ENCODE measurements around the gene HERPUD1.
"Not testable (repeated sequence)": the region's sequence is repeated elsewhere in the genome, so short reads cannot be mapped to it uniquely, and the experiment has no call there.

HERPUD1 gene

DNA sequence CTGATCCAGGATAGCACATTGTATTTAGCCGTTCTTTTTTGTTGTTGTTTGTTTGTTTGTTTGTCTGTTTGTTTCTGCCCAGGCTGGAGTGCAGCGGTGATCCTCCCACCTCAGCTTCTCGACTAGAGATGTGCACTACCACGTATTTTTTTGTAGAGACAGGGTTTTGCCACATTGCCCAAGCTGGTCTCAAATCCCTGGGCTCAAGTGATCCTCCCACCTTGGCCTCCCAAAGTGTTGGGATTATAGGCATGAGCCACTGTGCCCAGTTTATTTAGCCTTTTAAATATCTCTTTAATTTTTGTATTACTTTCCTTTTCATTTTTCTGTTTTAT lies 48.2 kb downstream of the HERPUD1 start:
- Histone ChIP-seq H3K36me3 (ENCODE audit: insufficient read depth, low read length) (peaks cover 3% of the 10 kb centered on the region), H3K9me3 (ENCODE audit: low read length) (no peaks in the 10 kb centered on the region), H3K27ac (ENCODE audit: low read depth, low read length) (no peak overlapping the region), H3K9ac (ENCODE audit: low read length) (no peak overlapping the region), H3K4me1 (ENCODE audit: insufficient read depth, low read length) (peaks cover 3% of the 10 kb centered on the region), H3K27me3 (ENCODE audit: control insufficient read depth in 1 of 2, insufficient read depth in 2 of 2, low read length in 2 of 2) (no peaks in the 10 kb centered on the region), H3K4me3 (ENCODE audit: low read depth in 1 of 2, low read length in 2 of 2) (no peak overlapping the region)

DNA sequence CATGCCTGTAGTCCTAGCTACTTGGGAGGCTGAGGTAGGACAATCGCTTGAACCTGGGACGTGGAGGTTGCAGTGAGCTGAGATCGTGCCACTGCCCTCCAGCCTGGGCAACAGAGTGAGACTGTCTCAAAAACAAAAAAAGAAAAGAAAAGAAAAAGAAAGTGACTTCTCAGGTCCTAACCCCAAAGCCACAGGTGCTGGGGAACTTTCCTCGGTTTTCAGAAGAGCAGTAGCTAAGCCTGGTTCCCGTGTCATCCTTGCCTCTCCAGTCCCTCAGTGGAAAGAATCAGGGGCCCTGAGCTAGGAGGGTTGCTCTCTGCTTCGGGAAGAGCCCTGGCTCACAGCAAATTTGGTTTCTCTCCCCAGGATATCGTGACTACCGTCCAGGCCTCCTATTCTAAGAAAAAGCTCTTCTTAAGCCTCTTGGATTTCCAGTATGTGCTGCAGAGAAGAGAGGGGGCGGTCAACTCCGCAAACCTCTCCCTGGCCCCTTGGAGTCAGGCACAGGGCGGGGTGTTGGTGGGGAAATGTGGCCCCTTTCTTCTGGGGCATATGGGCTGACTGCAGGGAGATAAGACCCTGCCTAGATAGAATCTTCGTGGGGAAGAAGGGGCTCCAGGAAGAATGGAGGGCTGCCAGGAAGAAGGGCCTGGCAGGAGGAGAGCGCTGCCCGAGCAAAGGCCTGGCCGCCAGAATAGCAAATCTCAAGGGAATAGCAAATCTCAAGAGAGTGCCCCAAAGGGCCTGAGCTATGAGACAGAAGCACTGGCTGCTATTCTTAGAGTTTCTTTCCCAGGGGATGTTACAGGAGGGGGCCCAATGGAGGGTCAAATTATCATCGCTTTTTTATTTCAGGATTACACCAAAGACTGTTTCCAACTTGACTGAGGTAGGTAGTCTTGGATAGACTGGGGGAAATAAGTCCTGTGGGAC lies 49.1 kb downstream of the HERPUD1 start:
- no peak overlapping the region for H3K9ac ChIP-seq (ENCODE audit: low read length)
- H3K4me1 ChIP-seq (ENCODE audit: insufficient read depth, low read length), result peaks cover 12% of the 10 kb centered on the region
- no peaks in the 10 kb centered on the region for H3K9me3 ChIP-seq (ENCODE audit: low read length)
- H3K36me3 ChIP-seq (ENCODE audit: insufficient read depth, low read length), result peaks cover 3% of the 10 kb centered on the region
- H3K27me3 ChIP-seq (ENCODE audit: control insufficient read depth in 1 of 2, insufficient read depth in 2 of 2, low read length in 2 of 2), result no peaks in the 10 kb centered on the region
- no peak overlapping the region for H3K27ac ChIP-seq (ENCODE audit: low read depth, low read length)
- no peak overlapping the region for H3K4me3 ChIP-seq (ENCODE audit: low read depth in 1 of 2, low read length in 2 of 2)

DNA sequence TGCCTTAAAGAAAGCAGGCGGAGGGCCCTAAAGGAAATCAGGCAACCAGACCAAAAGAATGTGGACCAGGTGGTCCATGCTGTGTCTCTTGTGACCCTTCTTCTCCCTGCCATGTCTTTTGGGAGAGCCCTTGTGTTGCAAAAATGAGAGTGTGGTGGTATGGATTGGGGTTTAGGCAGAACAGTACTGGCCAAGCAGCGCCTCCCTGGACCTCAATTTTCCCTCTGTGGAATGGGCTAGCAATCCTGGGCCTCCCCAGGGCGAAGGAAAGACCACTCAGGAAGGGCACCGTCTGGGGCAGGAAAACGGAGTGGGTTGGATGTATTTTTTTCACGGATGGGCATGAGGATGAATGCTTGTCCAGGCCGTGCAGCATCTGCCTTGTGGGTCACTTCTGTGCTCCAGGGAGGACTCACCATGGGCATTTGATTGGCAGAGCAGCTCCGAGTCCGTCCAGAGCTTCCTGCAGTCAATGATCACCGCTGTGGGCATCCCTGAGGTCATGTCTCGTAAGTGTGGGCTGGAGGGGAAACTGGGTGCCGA lies 49.9 kb downstream of the HERPUD1 start:
- no peak overlapping the region for H3K9ac ChIP-seq (ENCODE audit: low read length)
- H3K36me3 ChIP-seq (ENCODE audit: insufficient read depth, low read length), result peaks cover 3% of the 10 kb centered on the region
- no peak overlapping the region for H3K27ac ChIP-seq (ENCODE audit: low read depth, low read length)
- H3K4me3 ChIP-seq (ENCODE audit: low read depth in 1 of 2, low read length in 2 of 2), result no peak overlapping the region
- H3K9me3 ChIP-seq (ENCODE audit: low read length), result no peaks in the 10 kb centered on the region
- H3K4me1 ChIP-seq (ENCODE audit: insufficient read depth, low read length), result peaks cover 18% of the 10 kb centered on the region
- no peaks in the 10 kb centered on the region for H3K27me3 ChIP-seq (ENCODE audit: control insufficient read depth in 1 of 2, insufficient read depth in 2 of 2, low read length in 2 of 2)

- H3K9me3 ChIP-seq (ENCODE audit: low read length), result no peaks in the 10 kb centered on the region
- H3K9ac ChIP-seq (ENCODE audit: low read length), result no peak overlapping the region
- H3K27me3 ChIP-seq (ENCODE audit: control insufficient read depth in 1 of 2, insufficient read depth in 2 of 2, low read length in 2 of 2), result no peaks in the 10 kb centered on the region
- H3K27ac ChIP-seq (ENCODE audit: low read depth, low read length), result no peak overlapping the region
- no peak overlapping the region for H3K4me3 ChIP-seq (ENCODE audit: low read depth in 1 of 2, low read length in 2 of 2)
- H3K4me1 ChIP-seq (ENCODE audit: insufficient read depth, low read length), result peaks cover 18% of the 10 kb centered on the region
- H3K36me3 ChIP-seq (ENCODE audit: insufficient read depth, low read length), result peaks cover 3% of the 10 kb centered on the region
These were observed 50.8 kb downstream of the HERPUD1 start for GRCh38 chr16:56982695-56983094.

DNA sequence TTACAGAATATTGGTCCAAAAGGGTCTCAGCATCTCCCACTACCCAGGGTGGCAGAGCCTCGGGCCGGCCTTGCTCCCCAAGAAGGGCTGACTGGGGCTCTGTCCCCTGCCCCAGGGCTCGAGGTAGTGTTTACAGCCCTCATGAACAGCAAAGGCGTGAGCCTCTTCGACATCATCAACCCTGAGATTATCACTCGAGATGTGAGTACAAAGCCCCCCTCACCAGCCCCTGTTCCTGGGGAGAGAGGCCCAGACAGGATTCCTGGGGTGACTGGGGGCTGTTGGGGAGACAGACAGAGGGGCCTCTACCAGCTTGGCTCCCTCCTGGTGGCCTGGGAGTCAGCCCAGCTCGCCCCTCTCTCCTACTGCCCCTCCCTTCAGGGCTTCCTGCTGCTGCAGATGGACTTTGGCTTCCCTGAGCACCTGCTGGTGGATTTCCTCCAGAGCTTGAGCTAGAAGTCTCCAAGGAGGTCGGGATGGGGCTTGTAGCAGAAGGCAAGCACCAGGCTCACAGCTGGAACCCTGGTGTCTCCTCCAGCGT lies 51.3 kb downstream of the HERPUD1 start:
- no peaks in the 10 kb centered on the region for H3K27me3 ChIP-seq (ENCODE audit: control insufficient read depth in 1 of 2, insufficient read depth in 2 of 2, low read length in 2 of 2)
- no peak overlapping the region for H3K9ac ChIP-seq (ENCODE audit: low read length)
- no peak overlapping the region for H3K4me3 ChIP-seq (ENCODE audit: low read depth in 1 of 2, low read length in 2 of 2)
- peaks cover 21% of the 10 kb centered on the region for H3K4me1 ChIP-seq (ENCODE audit: insufficient read depth, low read length)
- no peak overlapping the region for H3K27ac ChIP-seq (ENCODE audit: low read depth, low read length)
- H3K9me3 ChIP-seq (ENCODE audit: low read length), result no peaks in the 10 kb centered on the region
- peaks cover 3% of the 10 kb centered on the region for H3K36me3 ChIP-seq (ENCODE audit: insufficient read depth, low read length)

GRCh38 chr16:56984639-56985038 lies 52.7 kb downstream of the HERPUD1 start:
- Histone ChIP-seq H3K4me1 (ENCODE audit: insufficient read depth, low read length) (peaks cover 28% of the 10 kb centered on the region), H3K36me3 (ENCODE audit: insufficient read depth, low read length) (peaks cover 3% of the 10 kb centered on the region), H3K27me3 (ENCODE audit: control insufficient read depth in 1 of 2, insufficient read depth in 2 of 2, low read length in 2 of 2) (no peaks in the 10 kb centered on the region), H3K9ac (ENCODE audit: low read length) (no peak overlapping the region), H3K9me3 (ENCODE audit: low read length) (no peaks in the 10 kb centered on the region), H3K27ac (ENCODE audit: low read depth, low read length) (no peak overlapping the region), H3K4me3 (ENCODE audit: low read depth in 1 of 2, low read length in 2 of 2) (no peak overlapping the region)

GRCh38 chr16:56985288-56985961 lies 53.5 kb downstream of the HERPUD1 start:
- peaks cover 34% of the 10 kb centered on the region for H3K4me1 ChIP-seq (ENCODE audit: insufficient read depth, low read length)
- H3K36me3 ChIP-seq (ENCODE audit: insufficient read depth, low read length), result peaks cover 3% of the 10 kb centered on the region
- no peak overlapping the region for H3K4me3 ChIP-seq (ENCODE audit: low read depth in 1 of 2, low read length in 2 of 2)
- H3K27me3 ChIP-seq (ENCODE audit: control insufficient read depth in 1 of 2, insufficient read depth in 2 of 2, low read length in 2 of 2), result no peaks in the 10 kb centered on the region
- H3K9me3 ChIP-seq (ENCODE audit: low read length), result no peaks in the 10 kb centered on the region
- no peak overlapping the region for H3K9ac ChIP-seq (ENCODE audit: low read length)
- H3K27ac ChIP-seq (ENCODE audit: low read depth, low read length), result no peak overlapping the region

DNA sequence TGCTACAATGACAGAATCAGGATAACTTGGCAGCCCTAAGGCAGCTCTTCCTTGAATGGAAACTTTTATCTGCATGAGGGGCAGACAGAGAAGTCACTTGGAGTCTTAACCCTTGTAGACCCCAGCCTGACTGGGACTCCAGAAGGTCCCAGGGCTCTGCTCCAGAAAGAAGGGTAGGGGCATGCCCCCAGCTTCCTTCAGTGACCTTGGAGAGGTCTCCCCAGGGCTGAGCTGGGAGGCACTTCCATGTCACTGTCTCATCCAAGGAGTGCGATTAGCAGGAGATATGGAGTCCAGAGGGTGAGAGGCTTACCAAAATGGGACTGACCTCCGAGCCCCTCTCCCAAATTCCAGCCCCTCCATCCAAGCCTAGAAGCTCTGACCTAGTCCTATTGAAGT lies 54.0 kb downstream of the HERPUD1 start:
- no peaks in the 10 kb centered on the region for H3K9me3 ChIP-seq (ENCODE audit: low read length)
- no peaks in the 10 kb centered on the region for H3K27me3 ChIP-seq (ENCODE audit: control insufficient read depth in 1 of 2, insufficient read depth in 2 of 2, low read length in 2 of 2)
- H3K36me3 ChIP-seq (ENCODE audit: insufficient read depth, low read length), result peaks cover 3% of the 10 kb centered on the region
- no peak overlapping the region for H3K4me3 ChIP-seq (ENCODE audit: low read depth in 1 of 2, low read length in 2 of 2)
- H3K27ac ChIP-seq (ENCODE audit: low read depth, low read length), result no peak overlapping the region
- H3K9ac ChIP-seq (ENCODE audit: low read length), result no peak overlapping the region
- H3K4me1 ChIP-seq (ENCODE audit: insufficient read depth, low read length), result peaks cover 39% of the 10 kb centered on the region

- Histone ChIP-seq H3K27me3 (ENCODE audit: control insufficient read depth in 1 of 2, insufficient read depth in 2 of 2, low read length in 2 of 2) (no peaks in the 10 kb centered on the region), H3K4me1 (ENCODE audit: insufficient read depth, low read length) (peaks cover 43% of the 10 kb centered on the region), H3K9me3 (ENCODE audit: low read length) (no peaks in the 10 kb centered on the region), H3K27ac (ENCODE audit: low read depth, low read length) (no peak overlapping the region), H3K36me3 (ENCODE audit: insufficient read depth, low read length) (peaks cover 3% of the 10 kb centered on the region), H3K9ac (ENCODE audit: low read length) (no peak overlapping the region), H3K4me3 (ENCODE audit: low read depth in 1 of 2, low read length in 2 of 2) (no peak overlapping the region)
These were observed 54.4 kb downstream of the HERPUD1 start for GRCh38 chr16:56986361-56986760.

GRCh38 chr16:56986908-56987307 lies 55.0 kb downstream of the HERPUD1 start:
- H3K4me3 ChIP-seq (ENCODE audit: low read depth in 1 of 2, low read length in 2 of 2); H3K27ac ChIP-seq (ENCODE audit: low read depth, low read length); H3K9me3 ChIP-seq (ENCODE audit: low read length); H3K27me3 ChIP-seq (ENCODE audit: control insufficient read depth in 1 of 2, insufficient read depth in 2 of 2, low read length in 2 of 2); H3K9ac ChIP-seq (ENCODE audit: low read length); H3K36me3 ChIP-seq (ENCODE audit: insufficient read depth, low read length): not testable (repeated sequence)
- peaks cover 47% of the 10 kb centered on the region for H3K4me1 ChIP-seq (ENCODE audit: insufficient read depth, low read length)

DNA sequence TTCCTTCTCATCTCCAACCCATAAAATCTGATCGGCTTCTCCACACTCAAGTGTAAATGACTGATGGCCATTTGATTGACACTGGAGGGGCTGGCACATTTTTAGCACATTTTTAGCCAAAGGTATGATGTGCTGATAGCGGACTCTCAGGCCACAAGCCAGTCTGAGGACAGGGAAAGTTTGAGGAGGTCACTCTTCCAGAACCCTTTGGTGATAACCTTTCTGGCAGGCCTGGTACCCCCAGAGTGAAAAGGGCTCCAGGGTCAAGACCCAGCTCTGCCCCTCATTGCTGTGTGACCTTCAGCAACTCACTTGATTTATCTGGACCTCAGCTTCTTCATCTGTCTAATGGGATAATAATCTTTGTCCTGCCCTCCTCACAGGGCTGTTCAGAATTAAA lies 55.8 kb downstream of the HERPUD1 start:
- H3K27me3 ChIP-seq (ENCODE audit: control insufficient read depth in 1 of 2, insufficient read depth in 2 of 2, low read length in 2 of 2), result no peaks in the 10 kb centered on the region
- no peaks in the 10 kb centered on the region for H3K9me3 ChIP-seq (ENCODE audit: low read length)
- H3K36me3 ChIP-seq (ENCODE audit: insufficient read depth, low read length), result no peaks in the 10 kb centered on the region
- no peak overlapping the region for H3K9ac ChIP-seq (ENCODE audit: low read length)
- H3K4me1 ChIP-seq (ENCODE audit: insufficient read depth, low read length), result peaks cover 48% of the 10 kb centered on the region
- H3K4me3 ChIP-seq (ENCODE audit: low read depth in 1 of 2, low read length in 2 of 2), result no peak overlapping the region
- H3K27ac ChIP-seq (ENCODE audit: low read depth, low read length), result no peak overlapping the region

Measured in muscle layer of colon (tissue), 2 donors.